Suprapubic skin (tissue), 4 donors: ENCODE results near the gene ANKRD24.
"Not testable (repeated sequence)": the region's sequence is repeated elsewhere in the genome, so short reads cannot be mapped to it uniquely, and the experiment has no call there.

Experiments used
- POLR2A ChIP-seq, 2 donors: fragments of 450-650 bp; IDR thresholded peaks; one replicate each; pipeline ENCODE4 v1.6.1; 2017; ENCODE audit warnings: antibody characterized with exemption in 2 of 2, mild to moderate bottlenecking in 2 of 2, moderate library complexity in 2 of 2
- POLR2AphosphoS5 ChIP-seq, 3 donors: sonication (generic); formaldehyde crosslinking; IDR thresholded peaks; one replicate each; pipeline ENCODE4 v1.6.1; 2017; ENCODE audit warnings: antibody characterized with exemption in 3 of 3
- TF ChIP-seq, protein P1 (sequence below), 2 donors: fragments of 200-600 bp in 1 of 2; fragments of 450-650 bp in 1 of 2; sonication (generic) in 1 of 2; IDR thresholded peaks; one replicate each; pipeline ENCODE4 v1.5.1; 2016 to 2019; ENCODE audit warnings: antibody characterized with exemption in 2 of 2, mild to moderate bottlenecking in 1 of 2, moderate library complexity in 1 of 2

GRCh38 chr19:4245938-4246337 lies 63.4 kb downstream of the ANKRD24 start:
- TF ChIP-seq, protein P1, sequence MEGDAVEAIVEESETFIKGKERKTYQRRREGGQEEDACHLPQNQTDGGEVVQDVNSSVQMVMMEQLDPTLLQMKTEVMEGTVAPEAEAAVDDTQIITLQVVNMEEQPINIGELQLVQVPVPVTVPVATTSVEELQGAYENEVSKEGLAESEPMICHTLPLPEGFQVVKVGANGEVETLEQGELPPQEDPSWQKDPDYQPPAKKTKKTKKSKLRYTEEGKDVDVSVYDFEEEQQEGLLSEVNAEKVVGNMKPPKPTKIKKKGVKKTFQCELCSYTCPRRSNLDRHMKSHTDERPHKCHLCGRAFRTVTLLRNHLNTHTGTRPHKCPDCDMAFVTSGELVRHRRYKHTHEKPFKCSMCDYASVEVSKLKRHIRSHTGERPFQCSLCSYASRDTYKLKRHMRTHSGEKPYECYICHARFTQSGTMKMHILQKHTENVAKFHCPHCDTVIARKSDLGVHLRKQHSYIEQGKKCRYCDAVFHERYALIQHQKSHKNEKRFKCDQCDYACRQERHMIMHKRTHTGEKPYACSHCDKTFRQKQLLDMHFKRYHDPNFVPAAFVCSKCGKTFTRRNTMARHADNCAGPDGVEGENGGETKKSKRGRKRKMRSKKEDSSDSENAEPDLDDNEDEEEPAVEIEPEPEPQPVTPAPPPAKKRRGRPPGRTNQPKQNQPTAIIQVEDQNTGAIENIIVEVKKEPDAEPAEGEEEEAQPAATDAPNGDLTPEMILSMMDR (IDR thresholded peaks at IDR 0.05) = not testable (repeated sequence)
- not testable (repeated sequence) for TF ChIP-seq POLR2A, POLR2AphosphoS5 (IDR thresholded peaks at IDR 0.05)
